Body of pancreas (tissue), 4 donors: ENCODE data around the gene ZNF175. TPM values are rescaled to one million over a fixed set of nuclear protein-coding genes. Genes with fewer than 3 reads are reported as not detected.

ENCODE experiments used
- ATAC-seq: fragments of 150-250 bp; one replicate; pipeline ENCODE4 v1.9.1; 2016
- DNase-seq, 4 donors: peaks; one replicate each; pipeline ENCODE4 v3.0.0-alpha.2; 2019
- H3K27ac ChIP-seq, 4 donors: fragments of 200-600 bp; sonication (generic); 1 replicate in 3 of 4; 2 replicates in 1 of 4; pipeline versions ENCODE4 v1.5.1 to v1.6.1; 2016 to 2019; ENCODE audit warnings: mild to moderate bottlenecking in 1 of 4, mixed read lengths in 1 of 4, moderate library complexity in 1 of 4
- H3K27me3 ChIP-seq, 2 donors: fragments of 200-600 bp; sonication (generic); one replicate each; pipeline ENCODE4 v1.6.0; 2016; ENCODE audit warnings: mild to moderate bottlenecking in 1 of 2
- H3K36me3 ChIP-seq, 2 donors: fragments of 200-600 bp; sonication (generic); replicated peaks in 1 of 2; 2 replicates each; pipeline ENCODE4 v1.5.1; 2016; ENCODE audit warnings: low read depth in 2 of 2; ENCODE audit not compliant: insufficient read depth in 1 of 2
- H3K4me1 ChIP-seq: fragments of 200-600 bp; sonication (generic); one replicate; pipeline ENCODE4 v1.6.0; 2016
- H3K4me3 ChIP-seq, 2 donors: fragments of 200-600 bp; sonication (generic); 1 replicate in 1 of 2; 2 replicates in 1 of 2; pipeline ENCODE4 v1.5.1; 2016 to 2019
- H3K9me3 ChIP-seq, 3 donors: fragments of 200-600 bp; sonication (generic); 1 replicate in 2 of 3; 2 replicates in 1 of 3; pipeline ENCODE4 v1.5.1; 2016
- CTCF ChIP-seq, 7 experiments: fragments of 450-650 bp in 4 of 7; fragments of 200-600 bp in 3 of 7; sonication (generic) in 3 of 7; IDR thresholded peaks; one replicate each; pipeline ENCODE4 v1.5.1; 2016 to 2019; ENCODE audit warnings: antibody characterized with exemption in 7 of 7
- POLR2A ChIP-seq, 3 donors: fragments of 450-650 bp; IDR thresholded peaks; one replicate each; pipeline ENCODE4 v1.6.1; 2016; ENCODE audit warnings: antibody characterized with exemption in 3 of 3, mild to moderate bottlenecking in 2 of 3
- WGBS, 2 donors: methylation state at CpG; one replicate each; pipeline ENCODE4 v1.1.5; 2017; 5-methylcytosine and 5-hydroxymethylcytosine counted together
- intact Hi-C: fragments of 100-400 bp; cut with DNase I; formaldehyde crosslinking; loops from one replicate; pipeline ENCODE4 v1.15.1; 2023
- total RNA-seq, 2 donors: library from RNA; depleted of rRNA; stranded (reverse); fragments of >200 nt; gene quantifications; one replicate each; pipeline ENCODE4 v1.1.0, GENCODE V29; 2016

The ZNF175 gene
- total RNA-seq, 2 donors from 2014 or later: 4.3 to 5.2 TPM

- DNase-seq (no peak), ATAC-seq (no peak)
- no peaks in the 10 kb centered on the region for H3K27me3 ChIP-seq
- no peak overlapping the region for H3K27ac ChIP-seq
- H3K4me1 ChIP-seq: no peaks in the 10 kb centered on the region
- TF ChIP-seq POLR2A (IDR thresholded peaks at IDR 0.05): no peak
- intact Hi-C loops: no loop called here
- 35 to 56% methylated on average over 5 of the region's 5 CpGs for WGBS, 2 donors
- no peaks in the 10 kb centered on the region for H3K9me3 ChIP-seq
- H3K4me3 ChIP-seq: no peak overlapping the region
- H3K36me3 ChIP-seq: no peaks in the 10 kb centered on the region
These were observed 24.9 kb upstream of the ZNF175 start for GRCh38 chr19:51546107-51546649.

- no peak for ATAC-seq
- H3K27me3 ChIP-seq: no peaks in the 10 kb centered on the region
- intact Hi-C loops: no loop called here
These were observed 24.3 kb upstream of the ZNF175 start for GRCh38 chr19:51546650-51547396.

GRCh38 chr19:51547397-51548212 is 23.5 kb upstream of the ZNF175 start:
- Histone ChIP-seq H3K36me3 (no peaks in the 10 kb centered on the region), H3K9me3 (no peaks in the 10 kb centered on the region), H3K4me1 (no peaks in the 10 kb centered on the region), H3K4me3 (no peak overlapping the region), H3K27ac (no peak overlapping the region), H3K27me3 (no peaks in the 10 kb centered on the region)
- WGBS, 2 donors: 17 to 24% methylated on average over 6 to 7 of the region's 7 CpGs
- no peak for DNase-seq
- ATAC-seq: no peak
- TF ChIP-seq CTCF (IDR thresholded peaks at IDR 0.05) (no peak), POLR2A (IDR thresholded peaks at IDR 0.05) (no peak)
- intact Hi-C loops: no loop called here

More at GRCh38 chr19:51546650-51547396, 24.3 kb upstream of the ZNF175 start:
- 35 to 47% methylated on average over 10 of the region's 10 CpGs for WGBS, 2 donors
- no peak overlapping the region for H3K27ac ChIP-seq
- H3K9me3 ChIP-seq: no peaks in the 10 kb centered on the region
- no peak overlapping the region for H3K4me3 ChIP-seq
- no peak for TF ChIP-seq CTCF (IDR thresholded peaks at IDR 0.05)
- no peak for TF ChIP-seq POLR2A (IDR thresholded peaks at IDR 0.05)
- H3K36me3 ChIP-seq: no peaks in the 10 kb centered on the region
- no peak for DNase-seq
- no peaks in the 10 kb centered on the region for H3K4me1 ChIP-seq

- H3K27ac ChIP-seq: no peak overlapping the region
- ATAC-seq (no peak), DNase-seq (no peak)
- no peaks in the 10 kb centered on the region for H3K9me3 ChIP-seq
- H3K36me3 ChIP-seq: no peaks in the 10 kb centered on the region
- H3K4me3 ChIP-seq: no peak overlapping the region
- TF ChIP-seq POLR2A (IDR thresholded peaks at IDR 0.05) (no peak), CTCF (IDR thresholded peaks at IDR 0.05) (no peak)
- 51 to 55% methylated on average over 5 of the region's 5 CpGs for WGBS, 2 donors
- no peaks in the 10 kb centered on the region for H3K27me3 ChIP-seq
- H3K4me1 ChIP-seq: no peaks in the 10 kb centered on the region
- intact Hi-C loops: no loop called here
These were observed 22.9 kb upstream of the ZNF175 start for GRCh38 chr19:51548213-51548651.

GRCh38 chr19:51548891-51549305 is 22.2 kb upstream of the ZNF175 start:
- no peak overlapping the region for H3K4me3 ChIP-seq
- H3K27ac ChIP-seq: no peak overlapping the region
- 44 to 60% methylated on average over 4 of the region's 4 CpGs for WGBS, 2 donors
- ATAC-seq (no peak), DNase-seq (no peak)
- no peaks in the 10 kb centered on the region for H3K36me3 ChIP-seq
- H3K9me3 ChIP-seq: no peaks in the 10 kb centered on the region
- TF ChIP-seq CTCF (IDR thresholded peaks at IDR 0.05): no peak
- no peak for TF ChIP-seq POLR2A (IDR thresholded peaks at IDR 0.05)
- no peaks in the 10 kb centered on the region for H3K4me1 ChIP-seq
- H3K27me3 ChIP-seq: no peaks in the 10 kb centered on the region
- intact Hi-C loops: no loop called here
